NK-92 treated with Interleukin-12 subunit alpha and Interleukin-12 subunit beta, amount 100 ng/mL, for 24 hours (cell line): ENCODE measurements around the gene NLRC5.

ENCODE experiments used
- DNase-seq: peaks from one replicate; lab custom pipeline; 2025; lab: John Stamatoyannopoulos, UW

The NLRC5 gene

GRCh38 chr16:57125969-57126368 lies 136.6 kb downstream of the NLRC5 start:
- DNase-seq = no peak

- DNase-seq = no peak
These were observed 137.1 kb downstream of the NLRC5 start for GRCh38 chr16:57126411-57126810.

GRCh38 chr16:57127037-57127763 lies 137.8 kb downstream of the NLRC5 start:
- DNase-seq = no peak

- no peak for DNase-seq
These were observed 138.5 kb downstream of the NLRC5 start for GRCh38 chr16:57127836-57128235.

- DNase-seq = no peak
These were observed 139.5 kb downstream of the NLRC5 start for GRCh38 chr16:57128771-57129389.

GRCh38 chr16:57130950-57131321 lies 141.6 kb downstream of the NLRC5 start:
- no peak for DNase-seq

GRCh38 chr16:57131351-57131970 lies 142.1 kb downstream of the NLRC5 start:
- no peak for DNase-seq

- no peak for DNase-seq
These were observed 143.1 kb downstream of the NLRC5 start for GRCh38 chr16:57132470-57132869.

GRCh38 chr16:57133031-57133430 lies 143.7 kb downstream of the NLRC5 start:
- DNase-seq = no peak
